Measurements from ENCODE around the gene LIN52.

The LIN52 gene

GRCh38 chr14:74194506-74195274, 109.9 kb downstream of the LIN52 start:
- no peak for DNase-seq (ENCODE audit: low spot score)

- DNase-seq (ENCODE audit: low spot score): no peak
Measured at GRCh38 chr14:74195623-74196022, 110.9 kb downstream of the LIN52 start.

GRCh38 chr14:74198441-74199234, 113.9 kb downstream of the LIN52 start:
- no peak for DNase-seq (ENCODE audit: low spot score)

DNA sequence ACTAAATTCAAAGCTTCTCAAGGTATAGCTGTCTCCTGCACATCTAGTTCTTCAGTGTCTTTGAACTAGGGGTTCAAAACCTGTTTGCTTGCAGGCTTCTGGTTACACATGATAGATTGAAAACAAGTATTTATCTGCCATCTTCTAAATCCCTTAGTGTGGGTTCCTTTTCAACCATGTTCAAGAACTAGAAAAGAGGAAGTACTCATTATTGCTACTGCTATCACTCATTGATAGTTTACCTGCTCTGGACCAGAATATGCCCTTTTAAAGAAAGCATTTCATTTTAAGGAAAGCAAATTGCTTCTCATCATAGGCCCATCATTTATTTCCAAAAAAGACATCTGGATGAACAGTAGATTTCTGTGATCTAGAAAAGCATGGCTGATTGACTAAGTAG, 117.4 kb downstream of the LIN52 start:
- DNase-seq (ENCODE audit: low spot score): no peak

GRCh38 chr14:74203639-74204038, 118.9 kb downstream of the LIN52 start:
- DNase-seq (ENCODE audit: low spot score): no peak

GRCh38 chr14:74204491-74204890, 119.7 kb downstream of the LIN52 start:
- no peak for DNase-seq (ENCODE audit: low spot score)

GRCh38 chr14:74205882-74206281, 121.1 kb downstream of the LIN52 start:
- no peak for DNase-seq (ENCODE audit: low spot score)

DNA sequence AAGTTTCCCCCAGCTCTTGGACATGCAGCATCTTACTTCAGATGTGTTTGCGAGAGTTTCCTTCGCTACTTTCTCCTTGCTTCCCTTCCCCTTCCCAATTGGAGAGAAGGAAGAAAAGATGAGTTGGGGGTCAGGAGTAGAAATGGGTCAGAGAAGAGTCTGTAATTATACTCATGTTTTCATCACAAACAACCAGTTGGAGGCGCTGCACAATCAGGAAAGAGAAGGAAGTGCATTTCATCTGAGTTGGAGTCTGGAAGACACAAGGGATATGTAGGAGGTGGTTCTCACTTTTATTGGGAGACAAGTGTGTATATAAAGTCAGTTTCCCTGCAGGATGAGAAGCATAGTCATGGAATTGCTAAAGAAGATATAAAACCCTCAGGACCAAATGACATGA, 123.2 kb downstream of the LIN52 start:
- no peak for DNase-seq (ENCODE audit: low spot score)

GRCh38 chr14:74208642-74209041, 123.9 kb downstream of the LIN52 start:
- no peak for DNase-seq (ENCODE audit: low spot score)

- no peak for DNase-seq (ENCODE audit: low spot score)
Measured at GRCh38 chr14:74211945-74212580, 127.3 kb downstream of the LIN52 start.

GRCh38 chr14:74213907-74214803, 129.4 kb downstream of the LIN52 start:
- no peak for DNase-seq (ENCODE audit: low spot score)

DNA sequence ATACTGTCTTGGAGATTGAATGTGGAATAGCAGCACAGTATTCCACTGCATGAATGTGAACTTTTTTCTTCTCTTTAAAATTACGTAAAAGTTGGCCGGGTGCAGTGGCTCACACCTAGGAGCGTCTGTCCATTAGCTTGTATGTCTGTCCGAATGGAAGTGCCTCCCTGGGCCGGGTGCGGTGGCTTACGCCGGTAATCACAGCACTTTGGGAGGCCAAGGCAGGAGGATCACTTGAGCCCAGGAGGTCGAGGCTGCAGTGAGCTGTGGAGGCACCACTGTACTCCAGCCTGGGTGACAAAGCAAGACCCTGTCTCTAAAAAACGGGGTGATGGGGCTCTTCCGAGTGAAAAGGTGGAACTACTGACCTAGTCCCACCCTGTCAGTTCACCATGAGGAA, 131.9 kb downstream of the LIN52 start:
- no peak for DNase-seq (ENCODE audit: low spot score)

DNA sequence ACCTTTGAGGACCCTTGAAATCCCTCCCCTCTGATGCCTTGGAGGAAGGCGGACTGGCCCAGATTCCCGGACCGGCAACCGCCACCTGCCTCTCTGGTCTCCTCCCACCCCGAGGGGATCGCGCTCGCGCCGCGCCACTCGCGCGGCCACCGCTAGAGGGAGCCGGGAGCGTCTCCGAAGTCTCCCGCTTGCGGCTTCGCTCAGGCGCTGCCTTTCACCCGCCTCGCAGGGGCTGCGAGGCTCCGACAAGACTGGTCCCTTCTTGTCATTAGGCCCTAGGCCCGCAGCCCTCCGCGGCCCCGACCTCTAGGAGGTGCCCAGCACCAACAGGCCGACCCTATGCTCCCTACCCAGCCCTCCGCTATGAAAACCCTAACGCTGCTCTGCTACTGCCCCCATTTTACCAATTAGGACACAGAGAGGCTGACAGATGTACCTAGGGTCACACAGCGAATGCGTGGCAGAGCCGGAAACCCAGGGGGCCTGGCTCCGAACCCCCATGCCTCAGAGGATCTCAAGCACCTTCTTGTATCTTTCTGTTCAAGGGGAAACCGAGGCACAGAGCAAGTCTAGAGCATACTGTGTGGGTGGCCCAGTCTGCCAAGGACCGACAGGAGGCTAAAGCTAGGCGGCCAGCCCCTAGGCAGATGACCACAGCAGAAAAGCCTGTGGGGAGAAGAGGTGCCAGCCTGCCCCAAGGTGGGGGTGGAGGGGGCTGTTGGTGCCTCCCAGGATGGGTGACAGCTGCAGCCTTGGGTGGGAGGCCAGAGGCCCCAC, 133.1 kb downstream of the LIN52 start:
- DNase-seq (ENCODE audit: low spot score): peak; percentile 62

- DNase-seq (ENCODE audit: low spot score): no peak
Measured at GRCh38 chr14:74218462-74218861, 133.7 kb downstream of the LIN52 start.

- no peak for DNase-seq (ENCODE audit: low spot score)
Measured at GRCh38 chr14:74219277-74220205, 134.8 kb downstream of the LIN52 start.

- no peak for DNase-seq (ENCODE audit: low spot score)
Measured at GRCh38 chr14:74220991-74221390, 136.2 kb downstream of the LIN52 start.

GRCh38 chr14:74221741-74222140, 137.0 kb downstream of the LIN52 start:
- no peak for DNase-seq (ENCODE audit: low spot score)

DNA sequence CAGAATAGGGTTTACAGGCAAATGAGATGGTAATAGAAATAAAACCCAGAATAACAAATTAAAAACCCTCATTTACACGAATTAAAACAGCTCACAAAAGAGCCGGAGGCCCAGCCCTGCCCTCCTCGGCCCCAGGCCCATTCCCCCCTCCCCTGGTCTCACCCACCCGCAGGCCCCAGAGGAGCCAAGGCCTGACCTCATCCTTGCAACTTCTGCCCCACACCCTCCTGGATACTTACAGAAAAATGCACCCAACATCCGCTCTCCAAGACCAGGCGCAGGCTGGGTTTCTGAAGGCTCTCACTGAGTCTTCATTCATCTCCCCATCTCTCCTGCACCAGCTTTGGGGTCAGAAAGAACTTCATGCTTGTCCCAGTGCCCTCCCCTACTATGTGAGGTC, 138.3 kb downstream of the LIN52 start:
- DNase-seq (ENCODE audit: low spot score): no peak

GRCh38 chr14:74231784-74232183, 147.0 kb downstream of the LIN52 start:
- DNase-seq (ENCODE audit: low spot score): no peak

DNA sequence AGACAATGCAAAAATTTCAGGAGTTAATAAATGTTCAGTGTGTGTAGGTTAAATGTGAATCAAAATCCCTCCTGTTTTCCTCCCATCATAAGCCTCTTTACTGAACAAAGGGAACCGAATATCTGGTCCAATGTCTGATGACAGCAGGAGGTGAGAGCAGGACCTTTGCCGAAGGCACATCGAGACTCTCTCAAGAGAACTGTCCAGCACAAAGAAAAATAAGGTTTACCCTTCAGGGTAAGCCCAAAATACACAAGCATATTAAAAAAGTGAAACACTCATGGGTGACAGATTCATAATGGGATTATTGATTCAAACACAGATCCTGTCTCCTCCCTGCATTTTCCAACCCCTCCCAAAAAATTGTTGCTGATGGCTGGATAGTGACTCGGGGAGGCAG, 150.3 kb downstream of the LIN52 start:
- DNase-seq (ENCODE audit: low spot score): no peak
